PC-9 (cell line): ENCODE measurements around the gene CLEC16A. TPM values are rescaled to one million over a fixed set of nuclear protein-coding genes. Genes with fewer than 3 reads are reported as not detected.

Experiments used
- BruUV-seq: library from RNA; stranded (reverse); fragments of 400-500 nt; replicated peaks from 2 replicates; lab custom pipeline; 2021; lab: Mats Ljungman, UMichigan
- CTCF ChIA-PET: fragments of 300-600 bp; sonication (Branson Sonifier 250); formaldehyde crosslinking; loops from one replicate; lab custom pipeline; 2022; ENCODE audit warnings: antibody characterized with exemption; lab: Charles Lee
- POLR2A ChIA-PET: fragments of 300-600 bp; sonication (Branson Sonifier 250); formaldehyde crosslinking; loops from one replicate; lab custom pipeline; 2022; ENCODE audit warnings: antibody characterized with exemption; ENCODE audit not compliant: unreplicated experiment; lab: Charles Lee
- DNase-seq, 2 experiments: peaks; one replicate each; pipeline versions ENCODE4 v3.0.0 to v3.0.0-alpha.2; 2015 to 2022; ENCODE audit warnings: mixed read lengths in 1 of 2
- H2AFZ ChIP-seq: fragments of 200-600 bp; sonication (generic); 2 replicates; pipeline ENCODE4 v1.8.1; 2017; ENCODE audit warnings: antibody characterized with exemption
- H3F3A ChIP-seq: fragments of 200-600 bp; sonication (generic); 2 replicates; pipeline ENCODE4 v1.8.1; 2017; ENCODE audit warnings: antibody characterized with exemption, mild to moderate bottlenecking, low read depth; ENCODE audit not compliant: insufficient read depth
- H3K27ac ChIP-seq: fragments of 200-600 bp; sonication (generic); 2 replicates; pipeline ENCODE4 v1.6.1; 2016; ENCODE audit warnings: mixed run types
- H3K27me3 ChIP-seq: fragments of 200-600 bp; sonication (generic); 2 replicates; pipeline ENCODE4 v1.6.1; 2016; ENCODE audit warnings: low read depth, mixed run types; ENCODE audit not compliant: insufficient read depth
- H3K36me3 ChIP-seq: fragments of 200-600 bp; sonication (generic); 2 replicates; pipeline ENCODE4 v1.6.1; 2016; ENCODE audit warnings: low read depth, mixed run types
- H3K4me1 ChIP-seq: fragments of 200-600 bp; sonication (generic); replicated peaks from 2 replicates; pipeline ENCODE4 v1.6.1; 2016; ENCODE audit warnings: mixed run types; ENCODE audit not compliant: insufficient read depth
- H3K4me2 ChIP-seq: fragments of 200-600 bp; sonication (generic); 2 replicates; pipeline ENCODE4 v1.6.1; 2017; ENCODE audit warnings: mixed run types
- H3K4me3 ChIP-seq: fragments of 200-600 bp; sonication (generic); 2 replicates; pipeline ENCODE4 v1.6.1; 2016; ENCODE audit warnings: mixed run types
- H3K79me2 ChIP-seq: fragments of 200-600 bp; sonication (generic); 2 replicates; pipeline ENCODE4 v1.6.1; 2017; ENCODE audit warnings: low read depth, mixed run types
- H3K9me2 ChIP-seq: fragments of 200-600 bp; sonication (generic); 2 replicates; pipeline ENCODE4 v1.8.1; 2017; ENCODE audit warnings: mild to moderate bottlenecking; ENCODE audit not compliant: insufficient read depth
- H3K9me3 ChIP-seq: fragments of 200-600 bp; sonication (generic); 2 replicates; pipeline ENCODE4 v1.8.1; 2016; ENCODE audit warnings: low read depth; ENCODE audit not compliant: insufficient read depth
- H4K20me1 ChIP-seq: fragments of 200-600 bp; sonication (generic); 2 replicates; pipeline ENCODE4 v1.8.1; 2017; ENCODE audit not compliant: insufficient read depth
- EZH2 ChIP-seq: fragments of 200-600 bp; sonication (generic); IDR thresholded peaks from 2 replicates; pipeline ENCODE4 v1.8.0; 2017; ENCODE audit warnings: antibody characterized with exemption, low read depth
- intact Hi-C: fragments of 100-400 bp; cut with micrococcal nuclease; formaldehyde crosslinking; loops from one replicate; pipeline ENCODE4 v1.10.0; 2022; ENCODE audit not compliant: unreplicated experiment
- total RNA-seq: library from RNA; stranded (reverse); gene quantifications from 2 replicates; pipeline ENCODE4 v1.2.3, GENCODE V29; 2021
- TF ChIP-seq, protein P1 (sequence below): fragments of 200-600 bp; sonication (generic); conservative IDR thresholded peaks from 2 replicates; pipeline ENCODE4 v1.6.1; 2017; ENCODE audit warnings: mixed run types, antibody characterized with exemption, mild to moderate bottlenecking, moderate library complexity

Gene CLEC16A
- total RNA-seq, 1 experiment from 2014 or later: 34.9 TPM

DNA sequence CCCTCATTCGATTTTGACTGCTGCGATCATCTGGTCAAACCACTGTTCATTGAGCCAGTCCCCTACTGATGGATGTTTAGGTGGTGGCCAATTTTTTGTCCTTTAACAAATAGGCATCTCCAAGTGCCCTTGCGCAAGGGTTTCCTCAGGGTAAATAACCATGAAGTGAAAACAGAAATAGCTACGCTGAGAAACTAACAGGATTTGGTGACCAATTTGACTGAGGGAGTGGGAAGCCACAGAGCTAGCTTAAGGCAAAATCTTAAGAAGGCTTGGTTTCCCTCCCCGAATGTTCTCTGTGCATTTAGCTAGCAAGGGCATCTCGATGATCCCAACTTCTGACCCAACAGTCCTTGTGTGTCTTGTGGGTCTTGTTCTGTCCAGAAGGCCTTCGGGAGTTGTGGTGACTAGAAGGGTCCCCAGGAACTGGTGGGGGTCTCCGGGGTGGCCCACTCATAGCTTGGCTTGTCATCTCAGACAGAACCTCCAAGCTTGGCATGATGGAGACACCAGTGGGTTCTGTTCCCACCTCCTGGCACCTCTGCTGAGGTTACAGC is 194.5 kb downstream of the CLEC16A start:
- no peak overlapping the region for H2AFZ ChIP-seq
- DNase-seq: peak in 1 of 2 experiments; percentile 67
- H3F3A ChIP-seq: peaks cover 21% of the 10 kb centered on the region
- no peak for TF ChIP-seq EZH2
- TF ChIP-seq, protein P1, sequence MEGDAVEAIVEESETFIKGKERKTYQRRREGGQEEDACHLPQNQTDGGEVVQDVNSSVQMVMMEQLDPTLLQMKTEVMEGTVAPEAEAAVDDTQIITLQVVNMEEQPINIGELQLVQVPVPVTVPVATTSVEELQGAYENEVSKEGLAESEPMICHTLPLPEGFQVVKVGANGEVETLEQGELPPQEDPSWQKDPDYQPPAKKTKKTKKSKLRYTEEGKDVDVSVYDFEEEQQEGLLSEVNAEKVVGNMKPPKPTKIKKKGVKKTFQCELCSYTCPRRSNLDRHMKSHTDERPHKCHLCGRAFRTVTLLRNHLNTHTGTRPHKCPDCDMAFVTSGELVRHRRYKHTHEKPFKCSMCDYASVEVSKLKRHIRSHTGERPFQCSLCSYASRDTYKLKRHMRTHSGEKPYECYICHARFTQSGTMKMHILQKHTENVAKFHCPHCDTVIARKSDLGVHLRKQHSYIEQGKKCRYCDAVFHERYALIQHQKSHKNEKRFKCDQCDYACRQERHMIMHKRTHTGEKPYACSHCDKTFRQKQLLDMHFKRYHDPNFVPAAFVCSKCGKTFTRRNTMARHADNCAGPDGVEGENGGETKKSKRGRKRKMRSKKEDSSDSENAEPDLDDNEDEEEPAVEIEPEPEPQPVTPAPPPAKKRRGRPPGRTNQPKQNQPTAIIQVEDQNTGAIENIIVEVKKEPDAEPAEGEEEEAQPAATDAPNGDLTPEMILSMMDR: no peak
- H4K20me1 ChIP-seq: no peaks in the 10 kb centered on the region
- no peak overlapping the region for H3K4me3 ChIP-seq
- no peaks in the 10 kb centered on the region for H3K9me2 ChIP-seq
- peaks cover 52% of the 10 kb centered on the region for H3K4me1 ChIP-seq
- no peaks in the 10 kb centered on the region for H3K36me3 ChIP-seq
- POLR2A ChIA-PET: no interaction called here
- no peaks in the 10 kb centered on the region for H3K79me2 ChIP-seq
- H3K9me3 ChIP-seq: no peaks in the 10 kb centered on the region
- intact Hi-C loops: no loop called here
- BruUV-seq: no TSS peak
- CTCF ChIA-PET: interaction anchor here (0.6 kb wide), 1 partner anchor 110 kb away, joined by 3 read pairs; no protein-coding TSS in a partner anchor
- H3K4me2 ChIP-seq: peak overlapping the region; percentile 13
- H3K27ac ChIP-seq: no peak overlapping the region
- no peaks in the 10 kb centered on the region for H3K27me3 ChIP-seq

DNA sequence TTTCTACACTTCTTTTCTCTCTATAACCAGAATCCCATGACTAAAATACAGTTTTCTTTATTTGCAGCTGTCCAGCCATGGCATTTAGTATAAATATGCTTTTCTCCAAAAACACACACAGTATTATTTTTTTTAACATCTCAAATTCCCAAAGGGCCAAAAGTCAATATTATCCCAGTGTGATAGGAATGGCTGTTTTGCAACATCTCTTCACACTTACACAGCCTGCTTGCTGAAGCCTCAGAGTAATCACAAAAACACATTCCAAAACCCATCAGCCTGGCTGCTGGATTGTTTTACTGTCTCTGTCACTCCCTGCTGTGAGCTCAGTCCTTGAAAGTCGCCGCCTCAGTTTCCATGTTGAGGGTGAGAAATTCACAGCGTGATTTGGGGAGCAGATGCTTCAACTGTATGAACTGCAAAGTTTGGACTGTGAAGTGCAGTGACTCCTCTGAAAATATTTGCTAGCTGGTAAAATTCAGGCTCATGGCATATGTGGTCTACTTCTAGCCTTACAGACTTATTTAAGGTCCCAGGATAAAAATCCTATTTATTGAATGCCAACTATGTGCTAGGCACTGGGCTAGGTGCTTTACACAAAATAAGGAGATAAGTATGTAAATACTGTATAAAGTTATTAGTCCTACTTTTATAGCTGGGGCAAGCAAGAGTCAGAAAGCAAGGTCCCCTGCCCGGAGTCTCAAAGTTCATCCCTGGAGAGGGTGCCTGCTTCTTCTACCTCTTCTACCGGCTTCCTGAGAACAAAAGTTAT is 195.1 kb downstream of the CLEC16A start:
- H4K20me1 ChIP-seq: no peaks in the 10 kb centered on the region
- H2AFZ ChIP-seq: no peak overlapping the region
- POLR2A ChIA-PET: no interaction called here
- intact Hi-C loops: no loop called here
- H3K27ac ChIP-seq: no peak overlapping the region
- no peaks in the 10 kb centered on the region for H3K9me2 ChIP-seq
- no TSS peak for BruUV-seq
- H3K4me1 ChIP-seq: peaks cover 46% of the 10 kb centered on the region
- TF ChIP-seq, protein P1: no peak
- no peak for TF ChIP-seq EZH2
- no peak overlapping the region for H3K4me3 ChIP-seq
- no peaks in the 10 kb centered on the region for H3K36me3 ChIP-seq
- H3F3A ChIP-seq: peaks cover 15% of the 10 kb centered on the region; the same call in 1 of the 2 replicates
- H3K9me3 ChIP-seq: no peaks in the 10 kb centered on the region
- no peaks in the 10 kb centered on the region for H3K27me3 ChIP-seq
- DNase-seq: no peak
- no peaks in the 10 kb centered on the region for H3K79me2 ChIP-seq
- peak overlapping the region; percentile 13 for H3K4me2 ChIP-seq
- CTCF ChIA-PET: no interaction called here

GRCh38 chr16:11140098-11140375 is 195.7 kb downstream of the CLEC16A start:
- no TSS peak for BruUV-seq
- no peaks in the 10 kb centered on the region for H3K79me2 ChIP-seq
- H4K20me1 ChIP-seq: no peaks in the 10 kb centered on the region
- no peaks in the 10 kb centered on the region for H3K9me2 ChIP-seq
- no peak overlapping the region for H3K4me3 ChIP-seq
- no peak overlapping the region for H3K4me2 ChIP-seq
- TF ChIP-seq, protein P1: no peak
- no peak for TF ChIP-seq EZH2
- POLR2A ChIA-PET: no interaction called here
- no peak overlapping the region for H2AFZ ChIP-seq
- H3K36me3 ChIP-seq: no peaks in the 10 kb centered on the region
- H3K9me3 ChIP-seq: no peaks in the 10 kb centered on the region
- no peaks in the 10 kb centered on the region for H3K27me3 ChIP-seq
- H3K4me1 ChIP-seq: peaks cover 40% of the 10 kb centered on the region
- intact Hi-C loops: no loop called here
- H3F3A ChIP-seq: peaks cover 14% of the 10 kb centered on the region; the same call in 1 of the 2 replicates
- CTCF ChIA-PET: no interaction called here
- no peak for DNase-seq
- H3K27ac ChIP-seq: no peak overlapping the region
